Activated T-helper 2 cell treated with anti-CD3 and anti-CD28 coated beads, Interferon-gamma antibody, Interleukin-2, Interleukin-4, amounts not matched to agents 10 μg/mL and 5 μg/mL and 100 μg/mL, durations not matched to agents 14 hours and 24 hours and 36 hours (primary cell): Measurements from ENCODE around the gene TDRD12. TPM values are rescaled to one million over a fixed set of nuclear protein-coding genes. Genes with fewer than 3 reads are reported as not detected.

ENCODE experiments used
- DNase-seq: peaks from one replicate; pipeline ENCODE4 v3.0.0; 2021; ENCODE audit warnings: low spot score
- H3K27ac Mint-ChIP-seq: one replicate; pipeline ENCODE4 v1.8.0; 2021; ENCODE audit warnings: mixed read lengths
- H3K27me3 Mint-ChIP-seq: one replicate; pipeline ENCODE4 v1.8.0; 2021; ENCODE audit warnings: low read depth, mixed read lengths
- H3K36me3 Mint-ChIP-seq: one replicate; pipeline ENCODE4 v1.8.0; 2021; ENCODE audit warnings: low read depth, mixed read lengths
- H3K4me1 Mint-ChIP-seq: one replicate; pipeline ENCODE4 v1.8.0; 2021; ENCODE audit warnings: low read depth, mixed read lengths
- H3K4me3 Mint-ChIP-seq: one replicate; pipeline ENCODE4 v1.8.0; 2021; ENCODE audit warnings: low read depth, mild to moderate bottlenecking, moderate library complexity, mixed read lengths
- H3K9me3 Mint-ChIP-seq: one replicate; pipeline ENCODE4 v1.8.0; 2021; ENCODE audit warnings: mixed read lengths
- intact Hi-C: fragments of 100-400 bp; cut with micrococcal nuclease; formaldehyde crosslinking; loops from one replicate; pipeline ENCODE4 v1.15.1; 2023
- total RNA-seq: library from RNA; stranded (reverse); gene quantifications from 2 replicates; pipeline ENCODE4 v1.2.3, GENCODE V29; 2022

Gene TDRD12
- total RNA-seq, 1 donor from 2014 or later: 0.07 TPM

- no peak overlapping the region for H3K4me3 Mint-ChIP-seq
- H3K27me3 Mint-ChIP-seq: no peaks in the 10 kb centered on the region
- no peaks in the 10 kb centered on the region for H3K36me3 Mint-ChIP-seq
- H3K4me1 Mint-ChIP-seq: no peaks in the 10 kb centered on the region
- H3K27ac Mint-ChIP-seq: no peak overlapping the region
- no peak for DNase-seq
- intact Hi-C loops: no loop called here
- H3K9me3 Mint-ChIP-seq: no peaks in the 10 kb centered on the region
These were observed 83.3 kb downstream of the TDRD12 start for GRCh38 chr19:32802840-32803239.

GRCh38 chr19:32808236-32808635 lies 88.7 kb downstream of the TDRD12 start:
- intact Hi-C loops: no loop called here
- H3K27ac Mint-ChIP-seq: no peak overlapping the region
- no peaks in the 10 kb centered on the region for H3K9me3 Mint-ChIP-seq
- no peak for DNase-seq
- H3K36me3 Mint-ChIP-seq: no peaks in the 10 kb centered on the region
- no peak overlapping the region for H3K4me3 Mint-ChIP-seq
- H3K4me1 Mint-ChIP-seq: peaks cover 5% of the 10 kb centered on the region
- H3K27me3 Mint-ChIP-seq: no peaks in the 10 kb centered on the region

DNA sequence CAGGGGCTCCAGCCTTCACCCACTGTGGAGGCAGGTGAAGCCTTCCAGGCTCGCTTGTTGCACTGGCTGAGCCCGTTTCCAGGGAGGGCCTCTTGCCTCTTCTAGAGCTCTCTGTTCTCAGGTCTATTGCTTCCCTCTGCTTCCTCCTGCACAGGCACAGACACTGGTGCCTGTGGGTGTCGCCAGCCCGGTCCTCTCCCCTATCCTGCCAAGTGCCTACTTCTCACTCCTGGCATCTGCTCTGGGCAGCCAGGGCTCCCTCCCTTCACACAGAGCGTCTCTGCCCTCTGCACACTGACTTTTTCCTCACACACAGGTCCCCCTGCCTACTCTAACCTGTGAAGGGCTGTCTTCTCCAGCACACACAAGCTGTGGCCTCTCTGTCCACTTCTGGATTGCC lies 89.7 kb downstream of the TDRD12 start:
- Mint-ChIP-seq H3K27ac (no peak overlapping the region), H3K9me3 (no peaks in the 10 kb centered on the region), H3K27me3 (no peaks in the 10 kb centered on the region), H3K4me1 (peaks cover 5% of the 10 kb centered on the region), H3K4me3 (no peak overlapping the region), H3K36me3 (no peaks in the 10 kb centered on the region)
- intact Hi-C loops: no loop called here
- no peak for DNase-seq

DNA sequence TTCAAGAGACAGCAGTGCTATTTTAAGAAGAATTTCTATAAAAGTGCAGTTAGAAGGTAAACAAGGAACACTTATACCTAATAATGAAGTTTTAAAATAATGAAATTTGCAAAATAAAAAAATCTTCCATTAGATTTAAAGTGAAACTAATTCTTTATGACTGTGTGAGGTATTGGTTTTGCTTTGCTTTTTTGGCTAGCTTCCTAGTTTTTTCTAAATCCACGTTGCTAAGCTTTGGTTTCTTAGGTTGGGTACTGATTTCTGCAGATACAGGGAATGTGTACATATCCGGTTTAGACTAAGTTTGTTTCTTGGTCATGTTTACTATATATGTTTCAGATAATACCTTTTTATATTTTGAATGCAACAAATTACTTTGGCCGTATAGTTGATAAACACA lies 90.2 kb downstream of the TDRD12 start:
- DNase-seq: no peak
- H3K27me3 Mint-ChIP-seq: no peaks in the 10 kb centered on the region
- intact Hi-C loops: no loop called here

GRCh38 chr19:32810452-32810851 lies 90.9 kb downstream of the TDRD12 start:
- Mint-ChIP-seq H3K36me3 (no peaks in the 10 kb centered on the region), H3K4me1 (peaks cover 5% of the 10 kb centered on the region), H3K4me3 (no peak overlapping the region), H3K27me3 (no peaks in the 10 kb centered on the region), H3K9me3 (no peaks in the 10 kb centered on the region), H3K27ac (no peak overlapping the region)
- DNase-seq: no peak
- intact Hi-C loops: no loop called here

More for the DNA sequence above, 90.2 kb downstream of the TDRD12 start:
- H3K4me3 Mint-ChIP-seq: no peak overlapping the region
- H3K9me3 Mint-ChIP-seq: no peaks in the 10 kb centered on the region
- no peaks in the 10 kb centered on the region for H3K36me3 Mint-ChIP-seq
- peaks cover 5% of the 10 kb centered on the region for H3K4me1 Mint-ChIP-seq
- no peak overlapping the region for H3K27ac Mint-ChIP-seq

DNA sequence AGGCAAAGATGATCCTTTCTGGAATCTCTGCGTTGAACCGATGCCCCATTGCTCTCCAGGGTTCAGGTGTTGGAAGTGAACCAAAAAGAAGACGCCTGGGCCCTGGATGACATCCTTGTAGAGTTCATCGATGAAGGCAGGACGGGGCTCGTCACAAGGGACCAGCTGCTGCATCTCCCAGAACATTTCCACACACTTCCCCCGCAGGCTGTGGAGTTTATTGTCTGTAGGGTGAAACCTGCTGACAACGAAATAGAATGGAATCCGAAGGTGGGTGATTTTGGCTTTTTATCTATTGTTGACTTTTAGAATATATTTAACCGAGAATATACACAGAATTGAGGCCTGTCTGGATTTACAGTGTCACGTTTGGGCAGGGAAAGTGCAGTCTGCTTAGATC lies 91.6 kb downstream of the TDRD12 start:
- no peaks in the 10 kb centered on the region for H3K27me3 Mint-ChIP-seq
- H3K36me3 Mint-ChIP-seq: no peaks in the 10 kb centered on the region
- H3K9me3 Mint-ChIP-seq: no peaks in the 10 kb centered on the region
- no peak overlapping the region for H3K27ac Mint-ChIP-seq
- no peak overlapping the region for H3K4me3 Mint-ChIP-seq
- peaks cover 5% of the 10 kb centered on the region for H3K4me1 Mint-ChIP-seq
- DNase-seq: no peak
- intact Hi-C loops: no loop called here

DNA sequence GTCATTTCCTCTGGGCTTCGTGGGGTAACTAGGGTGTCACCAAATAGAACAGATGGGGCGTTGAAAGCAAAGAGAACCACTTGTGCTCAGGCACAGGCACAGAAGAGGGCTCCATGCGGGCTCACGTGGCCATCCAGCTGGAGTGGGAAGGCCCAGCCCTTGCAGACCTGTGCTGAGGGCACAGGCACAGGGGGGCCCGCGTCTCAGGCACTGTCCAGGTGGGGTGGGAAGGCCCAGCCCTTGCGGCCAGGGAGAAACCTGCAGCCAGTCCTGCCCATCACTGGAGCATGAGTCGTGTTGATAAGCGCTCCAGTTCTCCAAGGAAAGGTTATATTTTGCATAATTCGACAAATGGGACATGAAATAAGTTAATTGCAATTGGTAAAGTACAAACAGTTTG lies 92.5 kb downstream of the TDRD12 start:
- Mint-ChIP-seq H3K9me3 (no peaks in the 10 kb centered on the region), H3K27me3 (no peaks in the 10 kb centered on the region), H3K4me3 (no peak overlapping the region), H3K27ac (no peak overlapping the region), H3K4me1 (peaks cover 5% of the 10 kb centered on the region), H3K36me3 (no peaks in the 10 kb centered on the region)
- intact Hi-C loops: no loop called here
- no peak for DNase-seq

DNA sequence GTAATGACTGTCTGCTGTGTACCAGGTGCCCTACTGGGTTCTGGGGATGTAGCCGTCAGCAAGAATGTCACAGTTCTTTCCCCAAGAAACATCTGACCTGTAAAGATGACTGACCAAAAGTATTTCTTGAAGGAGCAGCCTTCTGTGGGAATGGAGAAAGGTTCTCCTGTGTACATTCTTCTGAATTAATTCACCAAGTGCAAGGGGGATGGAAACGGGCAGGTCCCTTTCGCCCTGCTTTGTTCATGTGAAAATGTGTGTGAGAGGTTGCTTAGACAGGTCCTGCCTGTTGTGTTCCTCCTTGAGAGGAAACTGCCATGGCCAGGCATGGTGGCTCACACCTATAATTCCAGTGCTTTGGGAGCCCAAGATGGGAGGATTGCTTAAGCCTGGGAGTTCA lies 93.0 kb downstream of the TDRD12 start:
- H3K4me3 Mint-ChIP-seq: no peak overlapping the region
- H3K4me1 Mint-ChIP-seq: peaks cover 5% of the 10 kb centered on the region
- H3K27ac Mint-ChIP-seq: no peak overlapping the region
- no peaks in the 10 kb centered on the region for H3K9me3 Mint-ChIP-seq
- H3K27me3 Mint-ChIP-seq: no peaks in the 10 kb centered on the region
- H3K36me3 Mint-ChIP-seq: no peaks in the 10 kb centered on the region
- intact Hi-C loops: no loop called here
- no peak for DNase-seq

DNA sequence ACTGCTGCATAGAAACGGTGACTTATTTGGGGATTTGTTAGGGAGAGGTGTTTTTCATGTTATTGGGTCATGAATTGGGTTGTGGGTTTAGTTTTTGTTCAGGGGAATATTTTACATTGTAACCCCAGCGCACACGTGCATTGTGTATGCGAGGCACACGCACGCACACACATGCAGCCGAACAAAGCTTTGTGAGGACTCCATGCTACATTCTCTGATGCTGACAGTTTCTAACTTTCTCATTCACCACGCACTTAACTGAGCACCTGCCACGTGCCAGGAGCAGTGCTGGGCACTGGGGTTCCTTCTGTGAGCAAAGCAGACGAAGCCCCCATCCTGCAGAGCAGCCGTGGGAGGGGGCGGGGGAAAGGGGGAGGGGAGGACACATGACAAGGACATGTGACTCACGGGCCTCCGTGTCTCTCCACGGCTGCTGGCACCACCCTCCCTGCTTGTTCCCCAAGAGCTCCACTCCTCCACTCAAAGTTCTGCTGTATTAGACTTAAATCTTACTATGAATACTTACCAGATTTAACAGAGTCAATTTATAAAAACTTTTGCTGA lies 94.4 kb downstream of the TDRD12 start:
- Mint-ChIP-seq H3K4me1 (peaks cover 5% of the 10 kb centered on the region), H3K36me3 (no peaks in the 10 kb centered on the region), H3K4me3 (no peak overlapping the region), H3K9me3 (no peaks in the 10 kb centered on the region), H3K27me3 (no peaks in the 10 kb centered on the region), H3K27ac (no peak overlapping the region)
- intact Hi-C loops: no loop called here
- no peak for DNase-seq

GRCh38 chr19:32814624-32815023 lies 95.1 kb downstream of the TDRD12 start:
- Mint-ChIP-seq H3K27me3 (peaks cover 2% of the 10 kb centered on the region), H3K4me1 (peaks cover 2% of the 10 kb centered on the region), H3K4me3 (no peak overlapping the region), H3K36me3 (no peaks in the 10 kb centered on the region), H3K9me3 (no peaks in the 10 kb centered on the region), H3K27ac (no peak overlapping the region)
- intact Hi-C loops: no loop called here
- DNase-seq: no peak

DNA sequence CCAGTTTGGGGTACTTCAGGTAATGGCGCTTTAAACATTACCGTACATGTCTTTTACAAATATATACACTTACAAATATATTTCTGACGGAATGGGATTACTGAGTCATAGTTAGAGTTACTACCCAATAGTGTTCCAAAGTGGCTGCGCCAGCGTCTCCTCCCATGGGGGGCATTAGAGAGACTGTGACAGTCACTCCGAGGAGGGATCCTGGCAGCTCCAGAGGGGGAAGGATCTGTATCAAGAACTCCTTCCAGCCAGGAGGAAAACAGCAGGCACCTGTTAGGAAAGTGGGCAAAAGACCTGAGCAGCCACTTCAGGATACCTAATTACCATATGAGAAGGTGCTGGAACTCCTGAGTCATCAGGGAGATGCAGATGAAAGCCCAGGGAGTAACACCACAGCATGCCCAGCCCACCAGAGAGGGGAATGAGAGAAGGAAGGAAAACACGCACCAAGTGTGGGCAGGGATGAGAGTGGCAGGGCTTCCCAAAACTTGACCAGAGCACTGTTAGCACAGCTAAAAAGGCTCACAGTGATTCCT lies 97.1 kb downstream of the TDRD12 start:
- Mint-ChIP-seq H3K4me3 (no peak overlapping the region), H3K27ac (no peak overlapping the region), H3K9me3 (no peaks in the 10 kb centered on the region), H3K4me1 (no peaks in the 10 kb centered on the region), H3K36me3 (no peaks in the 10 kb centered on the region), H3K27me3 (peaks cover 4% of the 10 kb centered on the region)
- intact Hi-C loops: no loop called here
- no peak for DNase-seq

- Mint-ChIP-seq H3K9me3 (no peaks in the 10 kb centered on the region), H3K4me3 (no peak overlapping the region), H3K27me3 (peaks cover 4% of the 10 kb centered on the region), H3K4me1 (no peaks in the 10 kb centered on the region), H3K36me3 (no peaks in the 10 kb centered on the region), H3K27ac (no peak overlapping the region)
- no peak for DNase-seq
- intact Hi-C loops: no loop called here
These were observed 98.3 kb downstream of the TDRD12 start for GRCh38 chr19:32817569-32818476.

- Mint-ChIP-seq H3K27me3 (peaks cover 6% of the 10 kb centered on the region), H3K9me3 (no peaks in the 10 kb centered on the region), H3K4me1 (no peaks in the 10 kb centered on the region), H3K27ac (no peak overlapping the region), H3K4me3 (no peak overlapping the region), H3K36me3 (no peaks in the 10 kb centered on the region)
- intact Hi-C loops: no loop called here
- no peak for DNase-seq
These were observed 99.0 kb downstream of the TDRD12 start for GRCh38 chr19:32818536-32818935.
